Islet of Langerhans (tissue), 1 donor: ENCODE results near the gene PCDHGA2.
"Not testable (repeated sequence)": the region's sequence is repeated elsewhere in the genome, so short reads cannot be mapped to it uniquely, and the experiment has no call there.

Source experiments
- FAIRE-seq: peaks from one replicate; lab custom pipeline; 2011; peaks lifted over from hg19 to GRCh38; lab: Jason Lieb, UNC

Gene PCDHGA2

DNA sequence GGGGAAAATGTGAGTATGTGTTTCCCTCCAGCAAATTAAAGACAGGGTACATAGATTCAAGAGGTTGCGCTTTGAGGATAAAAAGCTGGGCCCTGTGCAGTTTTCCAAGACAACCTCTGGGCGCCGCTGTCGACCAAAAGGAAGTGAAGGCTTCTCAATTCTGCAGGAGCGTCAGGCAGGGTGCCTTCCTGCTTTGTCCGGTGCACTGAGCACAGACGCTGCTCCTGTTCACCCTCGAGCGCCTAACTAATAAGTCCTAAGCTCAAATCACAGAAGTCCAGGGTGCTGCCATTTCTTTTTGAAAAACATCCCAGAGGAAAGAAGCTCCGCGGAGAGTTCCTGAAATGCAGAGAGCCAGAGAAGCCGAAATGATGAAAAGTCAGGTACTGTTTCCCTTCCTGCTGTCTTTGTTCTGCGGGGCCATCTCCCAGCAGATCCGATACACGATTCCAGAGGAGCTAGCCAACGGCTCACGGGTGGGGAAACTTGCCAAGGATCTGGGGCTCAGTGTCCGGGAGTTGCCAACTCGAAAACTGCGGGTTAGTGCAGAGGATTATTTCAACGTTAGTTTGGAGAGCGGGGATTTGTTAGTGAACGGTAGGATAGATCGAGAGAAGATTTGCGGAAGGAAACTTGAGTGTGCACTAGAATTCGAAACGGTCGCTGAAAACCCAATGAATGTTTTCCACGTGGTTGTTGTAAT lies 11.5 kb downstream of the PCDHGA2 start, which contains the start of gene PCDHGB1:
Gene PCDHGB1 (plus strand): TSS at position 183 of the 703 bp plus-strand sequence. CDS start 162 bp downstream, at position 345.
- no peak for FAIRE-seq

DNA sequence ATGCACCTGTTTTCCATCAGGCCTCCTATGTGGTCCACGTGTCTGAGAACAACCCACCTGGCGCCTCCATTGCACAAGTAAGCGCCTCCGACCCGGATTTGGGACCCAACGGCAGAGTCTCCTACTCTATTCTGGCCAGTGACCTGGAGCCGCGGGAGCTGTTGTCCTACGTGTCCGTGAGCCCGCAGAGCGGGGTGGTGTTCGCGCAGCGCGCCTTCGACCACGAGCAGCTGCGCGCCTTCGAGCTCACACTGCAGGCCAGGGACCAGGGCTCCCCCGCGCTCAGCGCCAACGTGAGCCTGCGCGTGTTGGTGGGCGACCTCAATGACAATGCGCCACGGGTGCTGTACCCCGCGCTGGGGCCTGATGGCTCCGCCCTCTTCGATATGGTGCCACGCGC lies 13.0 kb downstream of the PCDHGA2 start:
- no peak for FAIRE-seq

DNA sequence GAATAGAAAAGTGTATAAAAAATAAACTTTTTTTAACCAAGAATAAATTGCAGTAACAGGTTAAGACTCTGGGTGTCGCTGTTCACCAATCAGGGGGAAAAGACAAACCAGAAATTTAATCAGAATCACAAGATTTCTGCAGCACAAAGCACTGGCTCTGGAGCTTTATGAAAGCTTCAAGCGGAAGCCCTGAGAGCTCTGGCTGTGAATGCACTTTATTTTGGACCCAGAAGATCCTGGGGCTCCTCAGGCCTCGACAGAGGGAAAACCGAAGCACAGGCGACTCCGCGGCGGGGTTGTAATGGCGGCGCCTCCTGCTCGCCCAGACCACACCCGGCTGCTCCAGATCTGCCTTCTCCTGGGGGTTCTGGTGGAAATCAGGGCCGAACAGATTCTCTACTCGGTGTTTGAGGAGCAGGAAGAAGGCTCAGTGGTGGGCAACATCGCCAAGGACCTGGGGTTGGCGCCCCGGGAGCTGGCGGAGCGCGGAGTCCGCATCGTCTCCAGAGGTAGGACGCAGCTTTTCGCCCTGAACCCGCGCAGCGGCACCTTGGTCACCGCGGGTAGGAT lies 16.4 kb downstream of the PCDHGA2 start, which contains the start of gene PCDHGA4:
Gene PCDHGA4 (plus strand): TSS at position 122 of the 570 bp plus-strand sequence. CDS start 87 bp downstream, at position 209.
- no peak for FAIRE-seq

DNA sequence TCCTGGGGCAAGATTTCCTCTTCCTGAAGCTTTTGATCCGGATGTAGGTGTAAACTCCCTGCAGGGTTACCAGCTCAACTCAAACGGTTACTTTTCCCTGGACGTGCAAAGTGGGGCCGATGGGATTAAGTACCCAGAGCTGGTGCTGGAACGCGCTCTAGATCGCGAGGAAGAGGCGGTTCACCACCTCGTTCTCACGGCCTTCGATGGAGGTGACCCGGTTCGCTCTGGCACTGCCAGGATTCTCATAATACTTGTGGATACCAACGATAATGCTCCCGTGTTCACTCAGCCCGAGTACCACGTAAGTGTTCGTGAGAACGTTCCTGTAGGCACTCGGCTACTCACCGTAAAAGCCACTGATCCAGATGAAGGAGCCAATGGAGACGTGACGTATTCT lies 17.1 kb downstream of the PCDHGA2 start:
- no peak for FAIRE-seq

DNA sequence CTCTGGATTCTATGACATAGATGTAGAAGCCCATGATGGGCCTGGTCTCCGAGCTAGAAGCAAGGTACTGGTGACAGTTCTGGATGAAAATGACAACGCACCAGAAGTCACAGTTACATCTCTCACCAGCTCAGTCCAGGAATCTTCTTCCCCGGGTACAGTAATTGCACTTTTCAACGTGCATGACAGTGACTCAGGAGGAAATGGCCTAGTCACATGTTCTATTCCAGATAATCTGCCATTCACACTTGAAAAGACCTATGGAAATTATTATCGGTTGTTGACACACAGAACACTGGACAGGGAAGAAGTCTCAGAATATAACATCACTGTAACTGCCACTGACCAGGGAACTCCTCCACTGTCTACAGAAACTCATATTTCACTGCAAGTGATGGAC lies 17.6 kb downstream of the PCDHGA2 start:
- no peak for FAIRE-seq

DNA sequence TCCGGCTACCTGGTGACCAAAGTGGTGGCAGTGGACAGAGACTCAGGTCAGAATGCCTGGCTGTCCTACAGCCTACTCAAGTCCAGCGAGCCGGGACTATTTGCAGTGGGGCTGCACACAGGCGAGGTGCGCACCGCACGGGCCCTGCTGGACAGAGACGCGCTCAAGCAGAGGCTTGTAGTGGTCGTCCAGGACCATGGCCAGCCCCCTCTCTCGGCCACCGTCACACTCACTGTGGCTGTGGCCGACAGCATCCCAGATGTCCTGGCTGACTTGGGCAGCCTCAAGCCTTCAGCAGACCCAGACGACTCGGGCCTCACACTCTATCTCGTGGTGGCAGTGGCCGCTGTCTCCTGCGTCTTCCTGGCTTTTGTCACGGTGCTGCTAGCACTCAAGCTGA lies 18.4 kb downstream of the PCDHGA2 start:
- FAIRE-seq: no peak

DNA sequence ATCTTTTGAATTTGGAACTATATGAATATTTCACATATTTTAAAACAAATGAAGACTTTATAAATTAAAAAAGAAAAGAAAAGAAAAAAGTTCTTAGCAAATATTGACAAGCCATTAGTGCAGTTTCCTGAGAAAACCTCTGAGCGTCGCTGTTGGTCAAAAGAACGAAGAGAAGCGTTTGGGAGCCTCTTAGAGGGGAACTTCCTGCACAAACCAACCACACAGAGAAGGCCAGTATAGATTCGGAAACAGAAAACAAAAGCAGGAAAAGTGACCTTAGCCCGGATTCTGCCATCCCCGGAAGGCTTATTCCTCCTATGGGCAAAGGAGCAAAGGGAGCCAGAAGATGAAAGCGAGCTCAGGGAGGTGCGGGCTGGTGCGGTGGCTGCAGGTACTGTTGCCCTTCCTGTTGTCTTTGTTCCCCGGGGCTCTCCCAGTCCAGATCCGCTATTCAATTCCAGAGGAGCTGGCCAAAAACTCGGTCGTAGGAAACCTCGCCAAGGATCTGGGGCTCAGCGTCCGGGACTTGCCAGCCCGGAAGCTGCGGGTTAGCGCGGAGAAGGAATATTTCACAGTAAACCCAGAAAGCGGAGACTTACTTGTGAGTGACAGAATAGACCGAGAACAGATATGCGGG lies 21.3 kb downstream of the PCDHGA2 start, which contains the start of gene PCDHGB2:
Gene PCDHGB2 (plus strand): TSS at position 205 of the 637 bp plus-strand sequence. CDS start 142 bp downstream, at position 347.
- no peak for FAIRE-seq

DNA sequence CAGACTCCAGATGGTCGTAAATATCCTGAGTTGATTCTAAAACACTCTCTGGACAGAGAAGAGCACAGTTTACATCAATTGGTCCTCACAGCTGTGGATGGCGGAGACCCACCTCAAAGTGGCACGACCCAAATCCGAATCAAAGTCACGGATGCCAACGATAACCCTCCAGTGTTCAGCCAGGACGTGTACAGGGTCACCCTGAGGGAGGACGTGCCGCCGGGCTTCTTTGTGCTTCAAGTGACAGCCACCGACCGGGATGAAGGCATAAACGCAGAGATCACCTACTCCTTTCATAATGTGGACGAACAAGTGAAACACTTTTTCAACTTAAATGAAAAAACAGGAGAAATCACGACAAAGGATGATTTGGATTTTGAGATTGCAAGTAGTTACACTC lies 22.1 kb downstream of the PCDHGA2 start:
- no peak for FAIRE-seq

DNA sequence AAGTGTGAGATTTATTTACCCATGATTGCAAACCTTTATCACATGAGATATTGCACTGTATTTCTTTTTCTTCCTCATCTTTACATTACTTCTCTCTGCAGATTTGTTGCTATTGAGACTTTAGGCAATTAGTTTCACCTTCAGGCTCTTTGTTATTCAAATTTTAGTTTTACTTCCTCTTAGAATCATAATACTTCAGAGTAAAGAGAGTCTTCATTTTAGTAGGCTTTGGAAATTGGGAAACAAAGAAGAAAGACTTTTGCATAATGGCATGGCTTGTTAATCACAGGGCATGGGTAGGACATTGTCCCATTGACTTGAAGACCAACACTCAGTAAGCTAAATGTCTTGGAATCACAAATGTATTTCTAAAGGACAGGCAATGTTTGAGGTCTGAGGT lies 24.2 kb downstream of the PCDHGA2 start:
- FAIRE-seq: no peak

DNA sequence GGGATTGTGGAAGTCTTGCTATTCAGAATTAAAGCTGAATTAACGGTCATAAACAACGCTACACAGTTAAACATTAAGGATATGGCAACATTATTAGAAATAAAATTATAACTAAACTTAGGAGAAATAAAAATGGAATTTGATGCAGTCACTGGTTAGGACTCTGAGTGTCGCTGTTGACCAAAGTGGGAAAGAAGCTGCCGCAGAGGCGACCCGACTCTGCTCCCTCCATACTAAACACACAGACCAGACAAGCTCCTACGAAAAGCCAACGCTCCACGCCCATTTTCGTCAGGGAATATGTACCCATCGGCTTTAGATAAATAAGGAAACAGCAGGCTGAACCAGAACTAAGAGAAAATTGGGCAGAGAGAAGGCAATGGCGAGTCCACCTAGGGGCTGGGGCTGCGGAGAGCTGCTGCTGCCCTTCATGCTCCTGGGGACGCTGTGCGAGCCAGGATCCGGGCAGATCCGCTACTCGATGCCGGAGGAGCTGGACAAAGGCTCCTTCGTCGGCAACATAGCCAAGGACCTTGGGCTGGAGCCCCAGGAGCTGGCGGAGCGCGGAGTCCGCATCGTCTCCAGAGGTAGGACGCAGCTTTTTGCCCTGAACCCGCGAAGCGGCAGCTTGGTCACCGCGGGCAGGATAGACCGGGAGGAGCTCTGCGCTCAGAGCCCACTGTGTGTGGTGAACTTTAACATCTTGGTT lies 25.5 kb downstream of the PCDHGA2 start, which contains the start of gene PCDHGA5:
Gene PCDHGA5 (plus strand): TSS at position 211 of the 709 bp plus-strand sequence. CDS start 169 bp downstream, at position 380.
- no peak for FAIRE-seq

DNA sequence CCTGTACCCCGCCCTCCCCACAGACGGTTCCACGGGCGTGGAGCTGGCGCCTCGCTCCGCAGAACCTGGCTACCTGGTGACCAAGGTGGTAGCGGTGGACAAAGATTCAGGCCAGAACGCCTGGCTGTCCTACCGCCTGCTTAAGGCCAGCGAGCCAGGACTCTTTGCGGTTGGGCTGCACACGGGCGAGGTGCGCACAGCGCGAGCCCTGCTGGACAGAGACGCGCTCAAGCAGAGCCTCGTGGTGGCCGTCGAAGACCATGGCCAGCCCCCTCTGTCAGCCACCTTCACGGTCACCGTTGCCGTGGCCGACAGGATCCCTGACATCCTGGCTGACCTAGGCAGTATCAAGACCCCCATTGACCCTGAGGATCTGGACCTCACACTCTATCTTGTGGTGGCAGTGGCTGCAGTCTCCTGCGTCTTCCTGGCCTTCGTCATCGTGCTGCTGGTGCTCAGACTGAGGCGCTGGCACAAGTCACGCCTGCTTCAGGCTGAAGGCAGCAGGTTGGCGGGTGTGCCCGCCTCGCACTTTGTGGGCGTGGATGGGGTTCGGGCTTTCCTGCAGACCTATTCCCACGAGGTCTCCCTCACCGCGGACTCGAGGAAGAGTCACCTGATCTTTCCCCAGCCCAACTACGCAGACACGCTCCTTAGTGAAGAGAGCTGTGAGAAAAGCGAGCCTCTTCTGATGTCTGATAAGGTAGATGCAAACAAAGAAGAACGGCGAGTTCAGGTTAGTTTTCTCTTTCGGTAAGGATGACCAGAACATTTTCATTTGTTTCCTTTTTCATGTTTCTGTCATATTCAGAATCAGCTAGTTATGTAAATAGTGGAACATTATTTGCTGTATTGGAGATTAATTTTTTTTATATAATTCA lies 27.7 kb downstream of the PCDHGA2 start:
- FAIRE-seq: no peak

DNA sequence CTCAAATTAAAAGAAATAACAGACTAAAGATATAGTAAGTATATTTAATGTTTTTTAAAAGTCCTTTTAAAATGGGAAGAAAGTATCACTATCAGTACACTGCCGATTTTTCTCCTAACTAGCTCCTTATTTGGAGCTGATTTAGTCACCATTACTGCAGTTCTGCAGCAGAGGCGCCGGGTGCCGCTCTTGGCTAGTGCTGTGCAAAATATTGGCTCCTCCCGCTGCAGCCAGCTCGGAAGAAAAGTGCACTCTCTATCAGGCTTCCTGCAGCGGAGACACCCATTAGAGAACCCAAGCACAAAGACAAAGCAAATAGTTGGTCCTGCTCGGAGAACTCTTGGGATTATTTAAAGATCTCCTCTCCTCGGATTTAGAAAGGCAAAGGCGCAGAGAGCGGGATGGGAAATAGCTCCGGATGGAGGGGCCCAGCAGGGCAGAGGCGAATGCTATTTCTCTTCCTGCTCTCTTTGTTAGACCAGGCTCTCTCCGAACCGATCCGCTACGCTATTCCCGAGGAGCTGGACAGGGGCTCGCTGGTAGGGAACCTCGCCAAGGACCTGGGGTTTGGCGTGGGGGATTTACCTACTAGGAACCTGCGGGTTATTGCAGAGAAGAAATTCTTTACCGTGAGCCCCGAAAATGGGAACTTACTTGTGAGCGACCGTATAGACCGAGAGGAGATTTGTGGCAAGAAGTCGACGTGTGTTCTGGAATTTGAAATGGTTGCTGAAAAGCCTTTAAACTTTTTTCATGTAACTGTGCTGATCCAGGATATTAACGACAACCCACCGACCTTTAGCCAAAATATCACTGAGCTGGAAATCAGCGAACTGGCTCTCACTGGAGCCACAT lies 31.7 kb downstream of the PCDHGA2 start, which contains the start of gene PCDHGB3:
Gene PCDHGB3 (plus strand): TSS at position 249 of the 855 bp plus-strand sequence. CDS start 153 bp downstream, at position 402.
- FAIRE-seq: no peak

DNA sequence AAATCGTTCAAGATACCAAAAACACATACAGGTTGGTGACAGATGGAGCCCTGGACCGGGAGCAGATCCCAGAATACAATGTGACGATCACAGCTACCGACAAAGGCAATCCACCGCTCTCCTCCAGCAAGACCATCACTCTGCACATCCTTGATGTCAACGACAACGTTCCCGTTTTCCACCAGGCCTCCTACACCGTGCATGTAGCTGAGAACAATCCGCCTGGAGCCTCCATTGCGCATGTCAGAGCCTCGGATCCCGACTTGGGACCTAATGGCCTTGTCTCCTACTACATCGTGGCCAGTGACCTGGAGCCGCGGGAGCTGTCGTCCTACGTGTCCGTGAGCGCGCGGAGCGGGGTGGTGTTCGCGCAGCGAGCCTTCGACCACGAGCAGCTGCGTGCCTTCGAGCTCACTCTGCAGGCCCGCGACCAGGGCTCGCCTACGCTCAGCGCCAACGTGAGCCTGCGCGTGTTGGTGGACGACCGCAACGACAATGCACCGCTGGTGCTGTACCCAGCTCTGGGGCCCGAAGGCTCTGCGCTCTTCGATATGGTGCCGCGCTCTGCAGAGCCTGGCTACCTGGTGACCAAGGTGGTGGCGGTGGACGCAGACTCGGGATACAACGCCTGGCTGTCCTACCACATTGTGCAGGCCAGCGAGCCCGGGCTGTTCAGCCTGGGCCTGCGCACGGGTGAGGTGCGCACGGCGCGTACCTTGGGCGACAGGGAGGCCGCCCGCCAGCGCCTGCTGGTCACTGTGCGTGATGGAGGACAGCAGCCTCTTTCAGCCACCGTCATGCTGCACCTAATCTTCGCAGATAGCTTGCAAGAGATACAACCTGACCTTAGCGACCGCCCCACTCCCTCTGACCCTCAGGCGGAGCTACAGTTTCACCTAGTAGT lies 33.3 kb downstream of the PCDHGA2 start:
- no peak for FAIRE-seq

DNA sequence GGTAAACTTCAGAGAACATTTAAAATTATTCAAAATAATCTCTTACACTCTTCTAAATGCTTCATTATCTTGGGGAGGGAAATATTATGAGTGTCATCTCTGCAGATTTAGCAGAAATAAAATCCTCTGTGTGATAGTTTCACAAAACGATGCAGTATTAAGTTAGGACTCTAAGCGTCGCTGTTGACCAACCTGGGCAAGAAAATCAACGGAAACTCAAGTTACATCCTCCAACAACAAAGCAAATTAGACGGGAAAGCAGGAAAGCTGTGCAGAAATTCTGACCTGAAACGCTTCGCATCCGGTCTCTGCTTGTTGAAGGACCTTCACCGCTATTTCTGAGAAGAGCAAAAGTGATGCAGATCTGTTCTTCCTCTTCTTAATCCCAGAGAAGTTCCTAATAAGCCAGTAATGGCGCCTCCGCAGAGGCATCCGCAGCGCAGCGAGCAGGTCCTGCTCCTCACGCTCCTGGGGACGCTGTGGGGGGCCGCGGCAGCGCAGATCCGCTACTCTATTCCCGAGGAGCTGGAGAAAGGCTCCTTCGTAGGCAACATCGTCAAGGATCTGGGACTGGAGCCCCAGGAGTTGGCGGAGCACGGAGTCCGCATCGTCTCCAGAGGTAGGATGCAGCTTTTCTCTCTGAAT lies 35.2 kb downstream of the PCDHGA2 start, which contains the start of gene PCDHGA6:
Gene PCDHGA6 (plus strand): TSS at position 219 of the 645 bp plus-strand sequence. CDS start 193 bp downstream, at position 412.
- FAIRE-seq: no peak

DNA sequence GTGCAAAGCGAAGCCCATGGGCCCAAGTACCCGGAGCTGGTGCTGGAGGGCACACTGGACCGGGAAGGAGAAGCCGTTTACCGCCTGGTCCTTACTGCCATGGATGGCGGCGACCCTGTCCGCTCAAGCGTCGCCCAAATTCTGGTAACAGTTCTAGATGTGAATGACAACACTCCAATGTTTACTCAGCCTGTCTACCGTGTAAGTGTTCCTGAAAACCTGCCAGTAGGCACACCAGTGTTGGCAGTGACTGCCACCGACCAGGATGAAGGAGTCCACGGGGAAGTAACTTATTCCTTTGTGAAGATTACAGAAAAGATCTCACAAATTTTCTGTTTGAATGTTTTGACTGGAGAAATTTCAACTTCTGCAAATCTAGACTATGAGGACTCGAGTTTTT lies 36.1 kb downstream of the PCDHGA2 start:
- FAIRE-seq: no peak

DNA sequence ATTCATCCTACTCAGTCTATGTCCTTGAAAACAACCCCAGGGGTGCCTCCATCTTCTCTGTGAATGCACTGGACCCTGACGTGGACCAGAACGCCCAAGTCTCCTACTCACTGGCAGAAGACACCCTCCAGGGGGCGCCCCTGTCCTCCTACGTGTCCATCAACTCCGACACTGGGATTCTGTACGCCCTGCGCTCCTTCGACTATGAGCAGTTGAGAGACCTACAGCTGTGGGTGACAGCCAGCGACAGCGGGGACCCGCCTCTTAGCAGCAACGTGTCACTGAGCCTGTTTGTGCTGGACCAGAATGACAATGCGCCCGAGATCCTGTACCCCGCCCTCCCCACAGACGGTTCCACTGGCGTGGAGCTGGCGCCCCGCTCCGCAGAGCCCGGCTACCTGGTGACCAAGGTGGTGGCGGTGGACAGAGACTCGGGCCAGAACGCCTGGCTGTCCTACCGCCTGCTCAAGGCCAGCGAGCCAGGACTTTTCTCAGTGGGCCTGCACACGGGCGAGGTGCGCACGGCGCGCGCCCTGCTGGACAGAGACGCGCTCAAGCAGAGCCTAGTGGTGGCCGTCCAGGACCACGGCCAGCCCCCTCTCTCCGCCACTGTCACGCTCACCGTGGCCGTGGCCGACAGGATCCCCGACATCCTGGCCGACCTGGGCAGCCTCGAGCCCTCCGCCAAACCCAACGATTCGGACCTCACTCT lies 37.0 kb downstream of the PCDHGA2 start:
- not testable (repeated sequence) for FAIRE-seq

DNA sequence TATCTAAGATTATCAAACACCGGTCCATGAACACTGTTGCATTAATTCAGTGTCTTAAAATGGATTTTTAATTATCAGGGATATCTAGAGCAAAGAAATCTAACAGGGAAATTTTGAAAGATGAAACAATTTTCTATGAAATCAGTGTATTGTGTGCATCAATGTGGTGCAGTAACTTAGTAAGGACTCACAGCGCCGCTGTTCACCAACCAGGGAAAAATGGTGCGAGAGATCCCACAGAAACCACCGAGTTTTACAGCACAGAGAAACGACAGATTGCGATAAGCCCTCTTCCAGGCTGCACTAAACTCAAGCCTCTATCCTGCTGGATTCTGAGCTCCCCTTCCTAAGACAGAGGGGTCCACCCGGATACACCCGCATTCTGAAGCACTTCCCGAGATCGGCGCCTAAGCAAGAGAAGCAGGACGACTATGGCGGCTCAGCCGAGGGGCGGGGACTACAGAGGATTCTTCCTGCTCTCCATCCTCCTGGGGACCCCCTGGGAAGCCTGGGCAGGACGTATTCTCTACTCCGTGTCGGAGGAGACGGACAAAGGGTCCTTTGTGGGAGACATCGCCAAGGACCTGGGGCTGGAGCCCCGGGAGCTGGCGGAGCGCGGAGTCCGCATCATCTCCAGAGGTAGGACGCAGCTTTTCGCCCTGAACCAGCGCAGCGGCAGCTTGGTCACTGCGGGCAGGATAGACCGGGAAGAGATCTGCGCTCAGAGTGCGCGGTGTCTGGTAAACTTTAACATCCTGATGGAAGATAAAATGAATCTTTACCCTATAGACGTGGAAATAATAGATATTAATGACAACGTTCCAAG lies 44.1 kb downstream of the PCDHGA2 start, which contains the start of gene PCDHGA7:
Gene PCDHGA7 (plus strand): TSS at position 274 of the 826 bp plus-strand sequence. CDS start 158 bp downstream, at position 432.
- no peak for FAIRE-seq
